K562 (cell line): ENCODE results near the gene TMEM121. TPM values are rescaled to one million over a fixed set of nuclear protein-coding genes. Genes with fewer than 3 reads are reported as not detected.
A peak's percentile ranks its signal among the peaks of the same experiment; 100 is the strongest.

Experiments
- ATF7 ChIP-seq: fragments of 450-650 bp; IDR thresholded peaks from 2 replicates; pipeline ENCODE4 v1.7.1; 2014; ENCODE audit warnings: mild to moderate bottlenecking, moderate library complexity
- CBFA2T2 ChIP-seq: fragments of 450-650 bp; conservative IDR thresholded peaks from 2 replicates; pipeline ENCODE4 v1.6.1; 2017; ENCODE audit warnings: mild to moderate bottlenecking
- CBX8 ChIP-seq: fragments of 200-600 bp; sonication (generic); IDR thresholded peaks from 2 replicates; pipeline ENCODE4 v1.6.1; 2012; ENCODE audit warnings: borderline replicate concordance, mixed run types, low read depth, mild to moderate bottlenecking, moderate library complexity, mixed read lengths, low read length, control low read depth, inconsistent platforms; ENCODE audit not compliant: poor library complexity, severe bottlenecking; ENCODE audit errors: extremely low read depth
- CCAR2 ChIP-seq: fragments of 200-400 bp; formaldehyde crosslinking; IDR thresholded peaks from 2 replicates; pipeline ENCODE4 v1.6.1; 2017; ENCODE audit warnings: mild to moderate bottlenecking, low read depth, low read length
- CHD1 ChIP-seq: fragments of 200-600 bp; sonication (generic); IDR thresholded peaks from one replicate; pipeline ENCODE4 v1.6.1; 2012; ENCODE audit warnings: mild to moderate bottlenecking, moderate library complexity, low read length, inconsistent platforms
- E2F4 ChIP-seq: sonication (generic); formaldehyde crosslinking; IDR thresholded peaks from 2 replicates; pipeline ENCODE4 v1.8.0; 2022; ENCODE audit warnings: mild to moderate bottlenecking, low read depth, missing genetic modification reagents
- FOXJ2 ChIP-seq: fragments of 200-800 bp; sonication (Bioruptor generic); IDR thresholded peaks from 2 replicates; pipeline ENCODE4 v1.6.1; 2016; ENCODE audit warnings: missing genetic modification characterization, missing compliant biosample characterization
- GATAD2B ChIP-seq: fragments of 450-650 bp; IDR thresholded peaks from 2 replicates; pipeline ENCODE4 v1.6.1; 2017; ENCODE audit warnings: mild to moderate bottlenecking, borderline replicate concordance
- HDAC6 ChIP-seq: IDR thresholded peaks from 2 replicates; pipeline ENCODE4 v1.6.1; 2012; ENCODE audit warnings: low read depth, mild to moderate bottlenecking, control low read depth, inconsistent platforms, low read length, moderate library complexity
- HDAC8 ChIP-seq: fragments of 450-650 bp; IDR thresholded peaks from 2 replicates; pipeline ENCODE4 v1.6.1; 2016; ENCODE audit warnings: mild to moderate bottlenecking, missing genetic modification characterization, moderate library complexity, missing compliant biosample characterization
- HMBOX1 ChIP-seq: sonication (generic); IDR thresholded peaks from 2 replicates; pipeline ENCODE4 v1.6.1; 2016
- MYBL2 ChIP-seq, 2 experiments: fragments of 450-650 bp in 1 of 2; sonication (generic) in 1 of 2; formaldehyde crosslinking in 1 of 2; IDR thresholded peaks; 2 replicates each; pipeline versions ENCODE4 v1.6.1 to v1.8.1; 2017 to 2022; ENCODE audit warnings: borderline replicate concordance in 1 of 2, inconsistent platforms in 1 of 2, low read depth in 1 of 2, mild to moderate bottlenecking in 1 of 2, missing genetic modification reagents in 1 of 2, moderate library complexity in 1 of 2
- NFE2L1 ChIP-seq: fragments of 450-650 bp; IDR thresholded peaks from 2 replicates; pipeline ENCODE4 v1.6.1; 2016; ENCODE audit warnings: missing genetic modification characterization, low read depth, mild to moderate bottlenecking, missing compliant biosample characterization, moderate library complexity, borderline replicate concordance
- NR2C1 ChIP-seq, 2 experiments: fragments of 450-650 bp; IDR thresholded peaks; 2 replicates each; pipeline ENCODE4 v1.6.1; 2017; ENCODE audit warnings: mild to moderate bottlenecking in 2 of 2, antibody characterized with exemption in 1 of 2, inconsistent platforms in 1 of 2, missing compliant biosample characterization in 1 of 2, missing genetic modification characterization in 1 of 2
- POLR2AphosphoS5 ChIP-seq: IDR thresholded peaks from 2 replicates; pipeline ENCODE4 v1.6.1; 2011; ENCODE audit warnings: mild to moderate bottlenecking, low read depth, low read length, moderate library complexity; ENCODE audit not compliant: control insufficient read depth, insufficient read depth
- RB1 ChIP-seq: fragments of 450-650 bp; IDR thresholded peaks from 2 replicates; pipeline ENCODE4 v1.6.1; 2017; ENCODE audit warnings: low read depth, mild to moderate bottlenecking
- SOX6 ChIP-seq: fragments of 450-650 bp; IDR thresholded peaks from 2 replicates; pipeline ENCODE4 v1.6.1; 2014; ENCODE audit warnings: mild to moderate bottlenecking
- SRSF9 ChIP-seq: fragments of 200-400 bp; formaldehyde crosslinking; IDR thresholded peaks from 2 replicates; pipeline ENCODE4 v1.6.1; 2017; ENCODE audit warnings: low read depth, low read length, borderline replicate concordance
- ZC3H8 ChIP-seq: fragments of 450-650 bp; IDR thresholded peaks from 2 replicates; pipeline ENCODE4 v1.6.1; 2017
- ZNF23 ChIP-seq: fragments of 250-450 bp; sonication (Bioruptor Pico); IDR thresholded peaks from 2 replicates; pipeline ENCODE4 v1.4.0; 2020; ENCODE audit warnings: mild to moderate bottlenecking
- ZNF280A ChIP-seq: fragments of 450-650 bp; IDR thresholded peaks from 2 replicates; pipeline ENCODE4 v1.6.1; 2018; ENCODE audit warnings: mild to moderate bottlenecking, low read depth; ENCODE audit not compliant: partially characterized antibody
- ZNF561 ChIP-seq: fragments of 450-650 bp; formaldehyde crosslinking; conservative IDR thresholded peaks from 2 replicates; pipeline ENCODE4 v1.4.0; 2020; ENCODE audit warnings: mild to moderate bottlenecking, moderate library complexity
- ZNF79 ChIP-seq: fragments of 250-450 bp; sonication (Bioruptor Pico); IDR thresholded peaks from 2 replicates; pipeline ENCODE4 v1.4.0; 2020; ENCODE audit warnings: low read depth, mild to moderate bottlenecking, moderate library complexity
- polyA plus RNA-seq, 8 experiments: library from polyadenylated mRNA; depleted of rRNA in 4 of 8; stranded (reverse) in 5 of 8; unstranded in 3 of 8; fragments of >200 nt; fragmentation: Nextera tagmentation in 2 of 8; fragmentation: Illumina TruSeq in 1 of 8; extraction: Ambion mirVana in 2 of 8; extraction: Trizol in 1 of 8; gene quantifications; 2 replicates each; pipeline versions ENCODE4 v1.2.1 to v1.2.3, GENCODE V29; 2011 to 2014; ENCODE audit warnings: inconsistent platforms in 1 of 8, missing spikeins in 1 of 8
- total RNA-seq, 7 experiments: library from RNA; depleted of rRNA in 6 of 7; stranded (reverse); fragments of >200 nt in 6 of 7; fragmentation: Illumina TruSeq in 2 of 7; extraction: Trizol in 2 of 7; gene quantifications; 2 replicates each; pipeline versions ENCODE4 v1.2.1 to v1.2.3, GENCODE V29; 2011 to 2021; ENCODE audit warnings: low replicate concordance in 1 of 7
- TF ChIP-seq, protein P1 (sequence below): fragments of 250-450 bp; sonication (Bioruptor Pico); IDR thresholded peaks from 2 replicates; pipeline ENCODE4 v1.6.1; 2021; ENCODE audit warnings: mild to moderate bottlenecking

TMEM121 gene
- total and polyA plus RNA-seq, 9 of the 15 experiments (the other 6 are each of a cell fraction or from before 2014, with no cell fraction given), result 0.31 to 0.36 TPM; not detected in 7

- no peak for TF ChIP-seq HMBOX1
- TF ChIP-seq ZNF280A, result no peak
- TF ChIP-seq CHD1, result no peak
- no peak for TF ChIP-seq SOX6
- no peak for TF ChIP-seq HDAC8 (tag)
- TF ChIP-seq, protein P1, sequence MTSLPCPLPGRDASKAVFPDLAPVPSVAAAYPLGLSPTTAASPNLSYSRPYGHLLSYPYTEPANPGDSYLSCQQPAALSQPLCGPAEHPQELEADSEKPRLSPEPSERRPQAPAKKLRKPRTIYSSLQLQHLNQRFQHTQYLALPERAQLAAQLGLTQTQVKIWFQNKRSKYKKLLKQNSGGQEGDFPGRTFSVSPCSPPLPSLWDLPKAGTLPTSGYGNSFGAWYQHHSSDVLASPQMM (CRISPR knock-in tag), result no peak
- no peak for TF ChIP-seq ZNF23 (CRISPR knock-in tag)
- no peak for TF ChIP-seq GATAD2B
- TF ChIP-seq CBFA2T2, result no peak
- peak; percentile 23; the same call in 1 of the 2 replicates for TF ChIP-seq ATF7
- no peak for TF ChIP-seq HDAC6
- TF ChIP-seq ZC3H8, result no peak
- no peak for TF ChIP-seq ZNF561 (CRISPR knock-in tag)
- TF ChIP-seq NFE2L1 (tag), result no peak
- TF ChIP-seq E2F4 (CRISPR knock-in tag), result no peak
- no peak for TF ChIP-seq NR2C1 (IDR thresholded peaks at IDR 0.05)
- TF ChIP-seq NR2C1 (tag; IDR thresholded peaks at IDR 0.05), result no peak
- no peak for TF ChIP-seq FOXJ2
- TF ChIP-seq SRSF9, result no peak
- TF ChIP-seq CCAR2, result no peak
- no peak for TF ChIP-seq ZNF79 (CRISPR knock-in tag)
- TF ChIP-seq POLR2AphosphoS5, result no peak
- TF ChIP-seq MYBL2 (IDR thresholded peaks at IDR 0.05; ENCODE audit: low read depth), result no peak
- no peak for TF ChIP-seq MYBL2 (CRISPR knock-in tag; IDR thresholded peaks at IDR 0.05; ENCODE audit: borderline replicate concordance)
- no peak for TF ChIP-seq CBX8
- TF ChIP-seq RB1, result peak; percentile 64; the same call in 1 of the 2 replicates
Measured at GRCh38 chr14:105489542-105490266, 36.7 kb upstream of the TMEM121 start (continued).
